ENCODE data around the gene GFM1.
"Not testable (repeated sequence)": the region's sequence is repeated elsewhere in the genome, so short reads cannot be mapped to it uniquely, and the experiment has no call there.

Gene GFM1

GRCh38 chr3:158679547-158680000, 35.2 kb downstream of the GFM1 start:
- DNase-seq, result peak; percentile 35

DNA sequence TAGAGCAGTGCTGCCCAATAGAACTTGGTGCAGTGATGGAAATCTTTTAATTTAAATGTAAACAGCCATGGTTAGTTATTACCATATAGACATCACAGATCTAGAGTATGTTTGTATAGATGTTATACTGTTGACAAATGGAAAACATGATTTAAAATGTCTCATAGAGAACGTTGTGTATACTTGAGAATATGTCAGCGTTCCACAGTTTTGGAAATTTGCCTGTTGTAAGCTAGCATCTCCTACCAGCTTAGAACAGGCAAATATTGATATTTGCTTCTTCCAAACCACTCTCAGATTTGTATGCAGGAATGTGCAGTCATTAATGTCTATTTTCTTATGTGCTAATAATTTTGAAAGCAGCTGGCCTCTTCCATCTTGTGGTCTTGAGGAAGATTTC, 36.5 kb downstream of the GFM1 start:
- no peak for DNase-seq

GRCh38 chr3:158683230-158683962, 39.1 kb downstream of the GFM1 start:
- peak; percentile 76 for DNase-seq

- DNase-seq, result peak; percentile 63
Measured at GRCh38 chr3:158685159-158685558, 40.8 kb downstream of the GFM1 start.

- not testable (repeated sequence) for DNase-seq
Measured at GRCh38 chr3:158693866-158694456, 49.6 kb downstream of the GFM1 start.

- DNase-seq, result peak; percentile 51
Measured at GRCh38 chr3:158696618-158697017, 52.3 kb downstream of the GFM1 start.

- DNase-seq, result no peak
Measured at GRCh38 chr3:158700559-158700958, 56.2 kb downstream of the GFM1 start.

- DNase-seq, result peak; percentile 64
Measured at GRCh38 chr3:158701420-158702065, 57.2 kb downstream of the GFM1 start.

GRCh38 chr3:158702815-158703481, 58.6 kb downstream of the GFM1 start:
- DNase-seq, result peak; percentile 87

DNA sequence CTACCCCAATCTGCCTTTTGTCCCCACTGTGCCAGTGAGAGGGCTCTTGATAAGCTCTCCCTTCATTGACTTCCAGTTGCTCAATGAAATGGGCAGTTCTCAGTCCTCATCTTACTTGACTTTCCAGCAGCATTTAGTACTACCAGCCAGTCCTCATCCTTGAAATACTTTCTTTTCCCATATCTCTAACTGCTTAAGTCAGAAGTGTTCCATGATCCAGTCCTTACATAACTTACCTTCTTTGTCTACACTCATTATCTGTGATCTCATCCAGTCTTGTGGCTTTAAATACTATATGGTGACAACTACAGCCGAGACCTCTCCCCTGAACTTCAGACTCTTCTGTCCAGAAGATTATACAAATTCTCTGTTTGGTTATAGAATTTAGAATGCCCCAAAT, 59.2 kb downstream of the GFM1 start:
- no peak for DNase-seq

DNA sequence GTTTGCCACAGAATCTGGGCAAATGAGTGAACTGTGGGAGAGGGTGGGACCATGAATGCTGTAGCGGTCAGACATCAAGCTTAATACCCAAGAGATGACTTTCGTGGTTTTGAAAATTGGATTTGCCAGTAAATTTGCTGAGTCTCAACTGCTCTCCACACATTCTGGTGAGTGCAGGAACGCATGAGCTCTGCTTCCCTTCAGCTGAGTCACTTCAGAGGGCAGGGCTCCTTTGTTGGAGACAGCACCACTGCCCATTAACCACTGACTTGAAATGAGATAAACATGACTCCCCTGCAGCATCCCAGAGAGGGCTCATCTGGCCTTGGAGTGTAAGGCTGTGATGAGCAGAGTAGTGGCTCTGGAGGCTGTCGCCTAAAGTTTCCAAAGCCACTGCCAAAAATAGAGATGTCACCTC, 65.3 kb downstream of the GFM1 start:
- DNase-seq, result peak; percentile 100

GRCh38 chr3:158710601-158711000, 66.3 kb downstream of the GFM1 start:
- DNase-seq, result no peak

DNA sequence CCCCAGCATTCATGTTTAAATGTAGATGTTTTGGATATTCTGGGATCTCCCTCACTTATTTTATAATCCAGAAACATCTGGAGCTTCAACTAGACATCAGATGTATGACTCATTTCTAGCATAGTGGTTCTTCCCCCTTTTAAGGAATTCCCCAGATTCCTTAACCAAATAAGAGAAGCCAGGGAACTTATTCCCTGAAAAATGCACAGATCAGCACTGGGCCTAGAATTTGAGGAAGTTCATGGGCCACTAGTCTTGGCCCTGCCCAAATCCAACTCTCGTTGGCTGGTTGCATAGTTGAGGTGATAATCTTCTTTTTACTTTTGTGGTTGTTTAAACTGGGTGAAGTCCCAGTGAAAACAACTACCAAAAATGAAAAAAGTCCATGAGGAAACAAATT, 67.6 kb downstream of the GFM1 start:
- DNase-seq, result peak; percentile 95

DNA sequence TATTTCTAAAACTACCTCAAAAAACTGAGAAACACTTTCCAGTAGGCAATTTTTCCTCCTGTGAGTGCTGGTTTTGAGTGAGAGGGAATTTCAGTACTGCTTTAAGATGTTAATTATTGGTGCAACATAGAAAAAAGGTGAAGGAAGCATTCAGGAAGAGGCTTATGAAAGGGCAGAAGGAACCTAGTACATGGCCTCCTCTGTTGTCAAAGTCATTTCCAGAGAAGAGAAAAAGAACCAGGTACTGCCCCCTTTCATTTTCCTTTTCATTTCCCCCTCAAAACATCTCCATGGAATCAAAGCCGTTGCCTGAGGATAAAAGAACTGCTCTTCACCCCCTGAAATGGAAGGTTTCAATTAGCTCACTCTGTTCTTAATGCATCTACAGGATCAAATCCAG, 68.1 kb downstream of the GFM1 start:
- DNase-seq, result no peak

GRCh38 chr3:158713094-158713499, 68.8 kb downstream of the GFM1 start:
- peak; percentile 64 for DNase-seq

DNA sequence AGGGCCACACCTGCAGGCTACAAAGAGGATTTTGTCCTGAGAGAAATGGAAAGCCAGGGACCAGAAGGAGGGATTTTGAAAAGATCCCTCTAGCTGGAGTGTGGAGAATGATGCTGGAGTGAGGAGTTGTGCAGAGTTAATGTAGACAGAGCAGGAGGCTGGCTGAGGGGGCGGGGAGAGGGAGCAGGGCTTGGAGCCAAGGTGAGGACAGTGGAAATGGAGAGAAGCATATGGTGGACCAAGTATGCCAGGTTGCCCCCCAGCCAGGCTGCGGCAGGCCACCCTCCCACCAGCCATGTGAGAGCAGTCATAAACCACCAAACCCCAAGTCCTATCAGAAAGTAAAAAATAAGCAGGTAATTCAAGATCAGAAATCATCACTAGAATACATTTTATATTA, 73.2 kb downstream of the GFM1 start:
- no peak for DNase-seq

- DNase-seq, result peak; percentile 88
Measured at GRCh38 chr3:158718490-158719170, 74.3 kb downstream of the GFM1 start.

- DNase-seq, result no peak
Measured at GRCh38 chr3:158722108-158722507, 77.8 kb downstream of the GFM1 start.

GRCh38 chr3:158723991-158724390, 79.7 kb downstream of the GFM1 start:
- no peak for DNase-seq

DNA sequence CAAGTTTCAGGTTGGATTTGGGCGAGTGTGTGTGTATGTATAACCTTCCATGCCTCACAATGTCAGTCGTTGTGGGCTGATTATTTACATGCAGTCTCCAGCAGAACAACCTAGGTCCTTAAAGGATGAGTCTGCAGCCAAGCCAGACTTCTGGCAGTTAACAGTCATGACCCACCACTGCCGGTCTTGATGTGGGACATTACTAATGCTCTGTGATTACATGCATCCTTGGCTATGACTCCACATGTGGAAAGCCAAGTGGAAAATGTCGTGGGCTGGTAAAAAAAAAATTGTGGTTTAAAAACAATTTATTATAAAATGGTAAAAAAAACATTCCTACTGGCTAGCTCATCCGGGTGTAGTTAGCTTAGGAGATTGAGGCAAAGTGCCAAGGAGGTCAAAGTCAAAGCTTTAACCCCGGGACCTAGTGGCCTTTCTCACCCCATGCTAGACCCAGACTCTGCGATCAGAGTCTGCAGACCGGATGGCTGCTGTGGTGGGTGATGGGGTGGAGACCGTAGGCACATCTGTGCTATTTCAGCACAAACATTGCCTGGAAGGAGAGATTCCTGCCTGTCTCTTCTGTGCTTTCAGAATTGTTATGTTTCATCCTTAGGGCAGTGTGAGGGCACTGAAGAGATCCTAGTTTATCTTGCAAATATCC, 81.2 kb downstream of the GFM1 start:
- DNase-seq, result peak; percentile 98

- DNase-seq, result peak; percentile 76
Measured at GRCh38 chr3:158727206-158728060, 83.1 kb downstream of the GFM1 start.

- no peak for DNase-seq
Measured at GRCh38 chr3:158728061-158728377, 83.7 kb downstream of the GFM1 start.
